GM23338 (cell line): ENCODE results near the gene HSPB6. TPM values are rescaled to one million over a fixed set of nuclear protein-coding genes. Genes with fewer than 3 reads are reported as not detected.

ENCODE experiments used
- ATAC-seq: fragments of 200-7000 bp; cut with Tn5 transposase; 3 replicates; pipeline ENCODE4 v1.9.1; 2020
- DNase-seq: peaks from one replicate; pipeline ENCODE4 v3.0.0-alpha.2; 2015; ENCODE audit warnings: low spot score
- H2AFZ ChIP-seq: fragments of 200-600 bp; sonication (generic); 2 replicates; pipeline ENCODE4 v1.8.0; 2016; ENCODE audit warnings: antibody characterized with exemption, mild to moderate bottlenecking, moderate library complexity
- H3F3A ChIP-seq: fragments of 200-600 bp; sonication (generic); replicated peaks from 2 replicates; pipeline ENCODE4 v1.8.0; 2017; ENCODE audit warnings: antibody characterized with exemption, mixed run types, low read depth
- H3K27ac ChIP-seq: fragments of 200-600 bp; sonication (generic); 2 replicates; pipeline ENCODE4 v1.6.1; 2016; ENCODE audit warnings: low read depth
- H3K27me3 ChIP-seq: fragments of 200-600 bp; sonication (generic); 2 replicates; pipeline ENCODE4 v1.8.0; 2016; ENCODE audit warnings: mild to moderate bottlenecking, mixed run types, moderate library complexity; ENCODE audit not compliant: insufficient read depth
- H3K36me3 ChIP-seq: fragments of 200-600 bp; sonication (generic); 2 replicates; pipeline ENCODE4 v1.8.0; 2016; ENCODE audit warnings: mild to moderate bottlenecking; ENCODE audit not compliant: insufficient read depth
- H3K4me1 ChIP-seq: fragments of 200-600 bp; sonication (generic); 2 replicates; pipeline ENCODE4 v1.8.0; 2016; ENCODE audit warnings: mild to moderate bottlenecking, moderate library complexity; ENCODE audit not compliant: insufficient read depth
- H3K4me2 ChIP-seq: fragments of 200-600 bp; sonication (generic); 2 replicates; pipeline ENCODE4 v1.7.1; 2017; ENCODE audit warnings: mixed run types
- H3K4me3 ChIP-seq: fragments of 200-600 bp; sonication (generic); 2 replicates; pipeline ENCODE4 v1.6.1; 2016; ENCODE audit warnings: mixed run types
- H3K79me2 ChIP-seq: fragments of 200-600 bp; sonication (generic); replicated peaks from 2 replicates; pipeline ENCODE4 v1.8.0; 2017; ENCODE audit warnings: mild to moderate bottlenecking; ENCODE audit not compliant: insufficient read depth
- H3K9me2 ChIP-seq: fragments of 200-600 bp; sonication (generic); 2 replicates; pipeline ENCODE4 v1.8.0; 2017; ENCODE audit not compliant: insufficient read depth
- H4K20me1 ChIP-seq: fragments of 200-600 bp; sonication (generic); replicated peaks from 2 replicates; pipeline ENCODE4 v1.8.0; 2017; ENCODE audit warnings: mild to moderate bottlenecking; ENCODE audit not compliant: insufficient read depth
- H3K27ac Mint-ChIP-seq: 2 replicates; pipeline ENCODE4 v1.8.0; 2020; ENCODE audit warnings: inconsistent platforms, mild to moderate bottlenecking, moderate library complexity, mixed read lengths
- H3K27me3 Mint-ChIP-seq: 3 replicates; pipeline ENCODE4 v1.8.0; 2022; ENCODE audit warnings: low read depth, mild to moderate bottlenecking, moderate library complexity, mixed read lengths, inconsistent platforms; ENCODE audit not compliant: insufficient read depth, poor library complexity
- H3K36me3 Mint-ChIP-seq: 3 replicates; pipeline ENCODE4 v1.8.0; 2021; ENCODE audit warnings: low read depth, mild to moderate bottlenecking, inconsistent platforms, moderate library complexity, mixed read lengths
- H3K4me1 Mint-ChIP-seq: 3 replicates; pipeline ENCODE4 v1.8.0; 2020; ENCODE audit warnings: mild to moderate bottlenecking, inconsistent platforms, mixed read lengths
- H3K4me3 Mint-ChIP-seq: 3 replicates; pipeline ENCODE4 v1.8.0; 2021; ENCODE audit warnings: moderate library complexity, mild to moderate bottlenecking, inconsistent platforms, mixed read lengths
- H3K9me3 Mint-ChIP-seq: 3 replicates; pipeline ENCODE4 v1.8.0; 2020; ENCODE audit warnings: moderate library complexity, mild to moderate bottlenecking, inconsistent platforms, mixed read lengths
- CREB1 ChIP-seq: fragments of 250-450 bp; sonication (Bioruptor Pico); IDR thresholded peaks from 2 replicates; pipeline ENCODE4 v1.5.0; 2020; ENCODE audit warnings: low read depth, mild to moderate bottlenecking, moderate library complexity
- CTCF ChIP-seq, 2 experiments: fragments of 200-600 bp in 1 of 2; sonication (generic) in 1 of 2; conservative IDR thresholded peaks; 2 replicates each; pipeline versions ENCODE4 v1.5.1 to v1.6.1; 2016 to 2017; ENCODE audit warnings: antibody characterized with exemption in 2 of 2, low read depth in 2 of 2, mild to moderate bottlenecking in 2 of 2, moderate library complexity in 1 of 2
- EZH2 ChIP-seq: fragments of 200-600 bp; sonication (generic); IDR thresholded peaks from one replicate; pipeline ENCODE4 v1.8.0; 2017; ENCODE audit warnings: antibody characterized with exemption, mild to moderate bottlenecking, low read depth; ENCODE audit not compliant: unreplicated experiment
- EZH2phosphoT487 ChIP-seq: fragments of 200-600 bp; sonication (generic); IDR thresholded peaks from one replicate; pipeline ENCODE4 v1.8.1; 2018; ENCODE audit warnings: antibody characterized with exemption; ENCODE audit not compliant: unreplicated experiment
- NANOG ChIP-seq: IDR thresholded peaks from 2 replicates; pipeline ENCODE4 v1.6.1; 2016; ENCODE audit warnings: antibody characterized with exemption, borderline replicate concordance
- POLR2AphosphoS5 ChIP-seq: IDR thresholded peaks from 2 replicates; pipeline ENCODE4 v1.6.1; 2016; ENCODE audit warnings: antibody characterized with exemption, low read depth
- STAT1 ChIP-seq: IDR thresholded peaks from one replicate; pipeline ENCODE4 v1.6.1; 2016; ENCODE audit warnings: antibody characterized with exemption; ENCODE audit not compliant: unreplicated experiment
- ZNF114 ChIP-seq: fragments of 250-450 bp; sonication (Bioruptor Pico); IDR thresholded peaks from 2 replicates; pipeline ENCODE4 v1.5.0; 2020; ENCODE audit warnings: mild to moderate bottlenecking, moderate library complexity
- ZNF331 ChIP-seq: fragments of 250-450 bp; sonication (Bioruptor Pico); IDR thresholded peaks from 2 replicates; pipeline ENCODE4 v1.5.0; 2020; ENCODE audit warnings: low read depth, mild to moderate bottlenecking, moderate library complexity
- polyA plus RNA-seq: library from polyadenylated mRNA; unstranded; fragments of >200 nt; fragmentation: Nextera tagmentation; extraction: Ambion mirVana; gene quantifications from 2 replicates; pipeline ENCODE4 v1.2.1, GENCODE V29; 2016
- total RNA-seq: library from RNA; depleted of rRNA; stranded (reverse); fragments of >200 nt; shearing (Covaris generic); gene quantifications from 2 replicates; pipeline ENCODE4 v1.2.3, GENCODE V29; 2014
- TF ChIP-seq, protein P1 (sequence below): IDR thresholded peaks from 2 replicates; pipeline ENCODE4 v1.6.1; 2016; ENCODE audit warnings: antibody characterized with exemption
- TF ChIP-seq, protein P2 (sequence below): IDR thresholded peaks from one replicate; pipeline ENCODE4 v1.6.1; 2018; ENCODE audit warnings: antibody characterized with exemption; ENCODE audit not compliant: unreplicated experiment

HSPB6 gene
- total and polyA plus RNA-seq, 2 experiments from 2014 or later = 0.87 to 3.2 TPM

DNA sequence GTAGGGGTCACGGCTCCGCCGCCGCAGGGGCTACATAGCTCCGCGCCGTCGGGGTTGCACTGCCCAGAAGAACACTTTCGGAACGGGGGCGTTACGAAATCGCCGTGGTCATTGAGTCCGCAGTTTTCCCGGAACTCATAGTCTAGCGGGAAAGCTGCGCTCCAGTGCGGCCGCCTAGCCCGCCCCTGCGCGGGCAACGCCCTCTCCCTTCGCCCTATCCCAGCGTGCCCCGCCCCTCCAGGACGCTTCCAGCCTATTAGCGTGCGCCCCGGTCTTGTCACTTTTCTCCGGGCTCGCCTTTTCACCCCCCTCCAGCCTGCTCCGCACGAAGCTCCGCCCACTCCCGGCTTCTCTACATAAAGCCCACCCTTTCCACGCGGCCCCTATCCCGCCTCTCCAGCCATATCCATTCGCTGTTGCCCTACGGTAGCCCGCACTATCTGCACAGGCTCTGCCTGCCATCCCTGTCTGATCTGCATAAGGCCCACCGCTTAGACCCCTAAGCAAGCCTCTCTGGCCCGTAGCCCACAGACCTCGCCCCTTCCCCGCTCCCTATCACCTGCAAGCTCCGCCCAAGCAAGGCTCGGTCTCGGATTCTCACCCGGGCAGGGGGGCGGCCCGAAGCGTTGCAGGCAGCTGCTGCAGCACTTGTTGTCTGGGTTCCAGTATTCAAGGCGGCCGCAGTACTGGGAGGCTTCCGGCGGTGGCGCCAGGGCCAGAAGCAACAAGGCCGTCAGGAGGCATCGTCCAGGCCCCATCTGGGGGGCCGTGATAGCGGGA lies 16.2 kb downstream of the HSPB6 start (continued):
- TF ChIP-seq, protein P1, sequence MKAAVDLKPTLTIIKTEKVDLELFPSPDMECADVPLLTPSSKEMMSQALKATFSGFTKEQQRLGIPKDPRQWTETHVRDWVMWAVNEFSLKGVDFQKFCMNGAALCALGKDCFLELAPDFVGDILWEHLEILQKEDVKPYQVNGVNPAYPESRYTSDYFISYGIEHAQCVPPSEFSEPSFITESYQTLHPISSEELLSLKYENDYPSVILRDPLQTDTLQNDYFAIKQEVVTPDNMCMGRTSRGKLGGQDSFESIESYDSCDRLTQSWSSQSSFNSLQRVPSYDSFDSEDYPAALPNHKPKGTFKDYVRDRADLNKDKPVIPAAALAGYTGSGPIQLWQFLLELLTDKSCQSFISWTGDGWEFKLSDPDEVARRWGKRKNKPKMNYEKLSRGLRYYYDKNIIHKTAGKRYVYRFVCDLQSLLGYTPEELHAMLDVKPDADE = peak; percentile 12; the same call in 1 of the 2 replicates
- TF ChIP-seq ZNF331 (CRISPR knock-in tag) = no peak
- no peak for TF ChIP-seq STAT1

GRCh38 chr19:35740108-35740422 lies 16.8 kb downstream of the HSPB6 start:
- peaks cover 10% of the 10 kb centered on the region for H3F3A ChIP-seq
- H3K27me3 Mint-ChIP-seq = peaks cover 5% of the 10 kb centered on the region
- peak overlapping the region; percentile 83 for H3K4me3 Mint-ChIP-seq
- peak overlapping the region; percentile 91 for H3K4me2 ChIP-seq
- H3K9me3 Mint-ChIP-seq = no peaks in the 10 kb centered on the region
- peaks cover 4% of the 10 kb centered on the region; the same call in 1 of the 2 replicates for H3K36me3 ChIP-seq
- ATAC-seq (peak; percentile 12), DNase-seq (no peak)
- H3K4me1 Mint-ChIP-seq = peaks cover 10% of the 10 kb centered on the region
- no peaks in the 10 kb centered on the region for H3K27me3 ChIP-seq
- no peaks in the 10 kb centered on the region for H3K79me2 ChIP-seq
- H3K4me3 ChIP-seq = peak overlapping the region; percentile 96
- H4K20me1 ChIP-seq = no peaks in the 10 kb centered on the region; the same call in 1 of the 2 replicates
- H3K36me3 Mint-ChIP-seq = peaks cover 41% of the 10 kb centered on the region
- no peaks in the 10 kb centered on the region for H3K9me2 ChIP-seq
- peak overlapping the region; percentile 81; the same call in 1 of the 2 replicates for H3K27ac ChIP-seq
- H2AFZ ChIP-seq = peak overlapping the region; percentile 78; the same call in 1 of the 2 replicates
- no peak overlapping the region for H3K27ac Mint-ChIP-seq
- peaks cover 4% of the 10 kb centered on the region; the same call in 1 of the 2 replicates for H3K4me1 ChIP-seq
- TF ChIP-seq, protein P2, sequence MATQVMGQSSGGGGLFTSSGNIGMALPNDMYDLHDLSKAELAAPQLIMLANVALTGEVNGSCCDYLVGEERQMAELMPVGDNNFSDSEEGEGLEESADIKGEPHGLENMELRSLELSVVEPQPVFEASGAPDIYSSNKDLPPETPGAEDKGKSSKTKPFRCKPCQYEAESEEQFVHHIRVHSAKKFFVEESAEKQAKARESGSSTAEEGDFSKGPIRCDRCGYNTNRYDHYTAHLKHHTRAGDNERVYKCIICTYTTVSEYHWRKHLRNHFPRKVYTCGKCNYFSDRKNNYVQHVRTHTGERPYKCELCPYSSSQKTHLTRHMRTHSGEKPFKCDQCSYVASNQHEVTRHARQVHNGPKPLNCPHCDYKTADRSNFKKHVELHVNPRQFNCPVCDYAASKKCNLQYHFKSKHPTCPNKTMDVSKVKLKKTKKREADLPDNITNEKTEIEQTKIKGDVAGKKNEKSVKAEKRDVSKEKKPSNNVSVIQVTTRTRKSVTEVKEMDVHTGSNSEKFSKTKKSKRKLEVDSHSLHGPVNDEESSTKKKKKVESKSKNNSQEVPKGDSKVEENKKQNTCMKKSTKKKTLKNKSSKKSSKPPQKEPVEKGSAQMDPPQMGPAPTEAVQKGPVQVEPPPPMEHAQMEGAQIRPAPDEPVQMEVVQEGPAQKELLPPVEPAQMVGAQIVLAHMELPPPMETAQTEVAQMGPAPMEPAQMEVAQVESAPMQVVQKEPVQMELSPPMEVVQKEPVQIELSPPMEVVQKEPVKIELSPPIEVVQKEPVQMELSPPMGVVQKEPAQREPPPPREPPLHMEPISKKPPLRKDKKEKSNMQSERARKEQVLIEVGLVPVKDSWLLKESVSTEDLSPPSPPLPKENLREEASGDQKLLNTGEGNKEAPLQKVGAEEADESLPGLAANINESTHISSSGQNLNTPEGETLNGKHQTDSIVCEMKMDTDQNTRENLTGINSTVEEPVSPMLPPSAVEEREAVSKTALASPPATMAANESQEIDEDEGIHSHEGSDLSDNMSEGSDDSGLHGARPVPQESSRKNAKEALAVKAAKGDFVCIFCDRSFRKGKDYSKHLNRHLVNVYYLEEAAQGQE = no peak
- TF ChIP-seq NANOG = no peak
- 0 out of 2 replicates have a peak, but pooled peaks have one; percentile 1 for TF ChIP-seq POLR2AphosphoS5
- TF ChIP-seq EZH2 = no peak
- TF ChIP-seq STAT1 = no peak
- no peak for TF ChIP-seq EZH2phosphoT487
- TF ChIP-seq CTCF (conservative IDR thresholded peaks at IDR 0.05; ENCODE audit: low read depth in 2 of 2) = 0 out of 4 replicates have a peak, but pooled peaks of 1 of the 2 experiments have one; percentile 11
- no peak for TF ChIP-seq CREB1
- no peak for TF ChIP-seq ZNF114
- TF ChIP-seq, protein P1 = no peak
- no peak for TF ChIP-seq ZNF331 (CRISPR knock-in tag)
